Measurements from ENCODE around the gene IGFLR1.
"Not testable (repeated sequence)": the region's sequence is repeated elsewhere in the genome, so short reads cannot be mapped to it uniquely, and the experiment has no call there.

IGFLR1 gene

DNA sequence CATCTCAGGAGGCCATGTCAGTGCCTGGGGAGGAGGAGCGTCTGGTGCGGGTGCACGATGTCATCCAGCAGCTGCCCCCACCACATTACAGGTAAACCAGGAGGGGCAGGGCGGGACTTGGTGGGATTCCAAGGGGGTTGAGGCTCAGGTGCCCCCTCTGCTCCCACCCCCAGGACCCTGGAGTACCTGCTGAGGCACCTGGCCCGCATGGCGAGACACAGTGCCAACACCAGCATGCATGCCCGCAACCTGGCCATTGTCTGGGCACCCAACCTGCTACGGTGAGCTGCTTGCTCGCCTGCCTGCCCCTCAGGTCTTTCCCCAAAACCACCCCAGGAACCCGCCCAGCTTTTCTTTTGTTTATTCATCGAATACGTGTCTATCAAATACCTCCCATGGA, 40.3 kb upstream of the IGFLR1 start:
- Mint-ChIP-seq H3K27ac (no peak overlapping the region), H3K36me3 (ENCODE audit: low read depth) (no peaks in the 10 kb centered on the region), H3K4me3 (no peak overlapping the region)

DNA sequence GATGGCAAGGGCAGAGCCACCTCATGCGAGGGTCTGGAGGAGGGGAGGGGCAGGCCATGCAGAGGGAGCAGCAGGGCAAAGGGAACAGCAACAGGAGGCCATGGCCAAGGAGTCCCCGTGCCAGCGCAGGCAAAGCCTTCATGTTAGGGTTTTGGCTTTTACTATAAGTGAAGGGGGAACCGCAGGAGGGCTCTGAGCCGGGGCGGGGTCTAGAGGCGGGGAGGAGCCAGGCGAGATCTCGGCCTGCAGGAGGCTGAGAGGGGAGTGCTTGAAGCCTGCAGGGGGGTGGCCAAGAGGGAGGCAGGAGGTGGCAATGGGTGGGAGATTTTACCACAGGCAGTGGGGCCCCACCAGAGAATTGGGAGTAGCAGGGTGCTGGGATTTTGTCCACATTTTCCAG, 39.4 kb upstream of the IGFLR1 start:
- no peaks in the 10 kb centered on the region for H3K4me1 Mint-ChIP-seq (ENCODE audit: low read depth)
- no peaks in the 10 kb centered on the region for H3K27me3 Mint-ChIP-seq
- no peak overlapping the region for H3K4me3 Mint-ChIP-seq
- H3K9me3 Mint-ChIP-seq, result no peaks in the 10 kb centered on the region
- H3K27ac Mint-ChIP-seq, result no peak overlapping the region
- H3K36me3 Mint-ChIP-seq (ENCODE audit: low read depth), result no peaks in the 10 kb centered on the region

More for the DNA sequence above, 40.3 kb upstream of the IGFLR1 start:
- Mint-ChIP-seq H3K9me3 (no peaks in the 10 kb centered on the region), H3K27me3 (no peaks in the 10 kb centered on the region), H3K4me1 (ENCODE audit: low read depth) (no peaks in the 10 kb centered on the region)

DNA sequence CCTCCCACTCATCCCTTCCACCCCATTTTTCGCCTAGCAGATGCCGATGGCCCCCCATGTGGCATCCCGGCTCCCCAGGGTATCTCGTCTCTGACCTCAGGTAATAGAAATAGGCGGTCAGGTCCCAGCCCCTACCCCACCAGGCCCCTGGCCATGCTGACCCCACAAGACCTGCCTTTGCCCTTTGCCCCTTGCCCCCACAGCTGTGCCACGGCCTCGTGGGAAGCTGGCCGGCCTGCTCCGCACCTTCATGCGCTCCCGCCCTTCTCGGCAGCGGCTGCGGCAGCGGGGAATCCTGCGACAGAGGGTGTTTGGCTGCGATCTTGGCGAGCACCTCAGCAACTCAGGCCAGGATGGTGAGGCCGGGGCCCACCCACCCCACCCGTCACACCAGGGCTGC, 38.5 kb upstream of the IGFLR1 start:
- H3K27ac Mint-ChIP-seq, result no peak overlapping the region
- H3K9me3 Mint-ChIP-seq, result no peaks in the 10 kb centered on the region

DNA sequence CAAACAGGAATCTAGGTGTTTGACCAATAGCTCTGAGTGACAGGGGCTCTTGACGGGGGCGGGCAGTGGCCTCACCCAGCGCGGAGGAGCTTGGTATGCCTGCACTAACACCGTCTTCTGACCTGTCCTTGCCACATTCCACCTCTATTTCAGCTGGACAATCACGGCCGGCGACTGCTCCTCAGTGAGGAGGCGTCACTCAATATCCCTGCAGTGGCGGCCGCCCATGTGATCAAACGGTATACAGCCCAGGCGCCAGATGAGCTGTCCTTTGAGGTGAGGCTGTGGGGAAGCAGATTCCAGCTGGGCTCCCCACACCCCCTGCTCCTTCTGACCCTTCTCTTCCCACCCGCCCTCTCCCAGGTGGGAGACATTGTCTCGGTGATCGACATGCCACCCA, 37.8 kb upstream of the IGFLR1 start:
- Mint-ChIP-seq H3K4me1 (ENCODE audit: low read depth) (peaks cover 6% of the 10 kb centered on the region), H3K27ac (no peak overlapping the region), H3K4me3 (no peak overlapping the region), H3K27me3 (no peaks in the 10 kb centered on the region), H3K9me3 (no peaks in the 10 kb centered on the region), H3K36me3 (ENCODE audit: low read depth) (no peaks in the 10 kb centered on the region)

More for the DNA sequence above, 38.5 kb upstream of the IGFLR1 start:
- no peaks in the 10 kb centered on the region for H3K27me3 Mint-ChIP-seq
- no peaks in the 10 kb centered on the region for H3K36me3 Mint-ChIP-seq (ENCODE audit: low read depth)
- no peak overlapping the region for H3K4me3 Mint-ChIP-seq
- H3K4me1 Mint-ChIP-seq (ENCODE audit: low read depth), result peaks cover 5% of the 10 kb centered on the region

DNA sequence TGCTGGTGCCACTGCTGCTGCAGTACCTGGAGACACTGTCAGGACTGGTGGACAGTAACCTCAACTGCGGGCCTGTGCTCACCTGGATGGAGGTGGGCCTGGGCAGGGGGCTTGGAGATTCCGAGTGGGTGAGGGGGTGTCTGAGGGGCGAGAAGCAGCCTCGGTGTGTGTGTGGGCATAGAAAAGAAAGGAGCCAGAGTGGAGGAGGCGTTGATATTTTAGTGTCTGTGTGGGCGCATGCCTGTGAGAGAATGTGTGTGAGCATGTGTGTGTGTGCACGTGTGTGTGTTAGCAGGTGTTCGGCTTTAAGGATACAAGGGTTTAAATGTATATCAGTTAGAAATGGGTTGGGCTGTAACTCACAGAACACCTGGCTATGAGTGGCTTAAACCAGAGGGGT, 36.8 kb upstream of the IGFLR1 start:
- Mint-ChIP-seq H3K36me3 (ENCODE audit: low read depth) (no peaks in the 10 kb centered on the region), H3K27me3 (no peaks in the 10 kb centered on the region), H3K4me3 (no peak overlapping the region), H3K4me1 (ENCODE audit: low read depth) (peaks cover 15% of the 10 kb centered on the region), H3K27ac (no peak overlapping the region), H3K9me3 (no peaks in the 10 kb centered on the region)

DNA sequence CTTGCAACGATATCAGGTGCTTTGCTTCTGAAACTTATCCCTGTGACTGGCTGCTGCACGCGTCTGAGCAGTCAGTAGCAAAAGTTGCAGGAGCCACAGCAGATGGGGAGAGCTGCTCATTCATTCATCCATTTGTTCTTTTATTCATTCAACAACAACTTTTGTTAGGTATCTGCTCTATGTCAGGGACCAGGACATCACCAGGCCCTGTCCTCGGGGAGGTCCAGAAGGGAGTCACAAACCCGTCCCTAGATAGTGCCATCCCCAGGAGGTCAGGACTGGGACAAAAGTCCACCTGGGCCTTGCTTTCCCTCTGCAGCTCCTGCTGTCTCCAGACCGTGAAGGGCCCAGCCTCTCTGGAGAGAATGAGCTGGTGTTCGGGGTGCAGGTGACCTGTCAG, 35.7 kb upstream of the IGFLR1 start:
- H3K9me3 Mint-ChIP-seq, result no peaks in the 10 kb centered on the region
- H3K4me1 Mint-ChIP-seq (ENCODE audit: low read depth), result peaks cover 15% of the 10 kb centered on the region
- no peak overlapping the region for H3K4me3 Mint-ChIP-seq
- no peak overlapping the region for H3K27ac Mint-ChIP-seq
- no peaks in the 10 kb centered on the region for H3K36me3 Mint-ChIP-seq (ENCODE audit: low read depth)
- H3K27me3 Mint-ChIP-seq, result no peaks in the 10 kb centered on the region

DNA sequence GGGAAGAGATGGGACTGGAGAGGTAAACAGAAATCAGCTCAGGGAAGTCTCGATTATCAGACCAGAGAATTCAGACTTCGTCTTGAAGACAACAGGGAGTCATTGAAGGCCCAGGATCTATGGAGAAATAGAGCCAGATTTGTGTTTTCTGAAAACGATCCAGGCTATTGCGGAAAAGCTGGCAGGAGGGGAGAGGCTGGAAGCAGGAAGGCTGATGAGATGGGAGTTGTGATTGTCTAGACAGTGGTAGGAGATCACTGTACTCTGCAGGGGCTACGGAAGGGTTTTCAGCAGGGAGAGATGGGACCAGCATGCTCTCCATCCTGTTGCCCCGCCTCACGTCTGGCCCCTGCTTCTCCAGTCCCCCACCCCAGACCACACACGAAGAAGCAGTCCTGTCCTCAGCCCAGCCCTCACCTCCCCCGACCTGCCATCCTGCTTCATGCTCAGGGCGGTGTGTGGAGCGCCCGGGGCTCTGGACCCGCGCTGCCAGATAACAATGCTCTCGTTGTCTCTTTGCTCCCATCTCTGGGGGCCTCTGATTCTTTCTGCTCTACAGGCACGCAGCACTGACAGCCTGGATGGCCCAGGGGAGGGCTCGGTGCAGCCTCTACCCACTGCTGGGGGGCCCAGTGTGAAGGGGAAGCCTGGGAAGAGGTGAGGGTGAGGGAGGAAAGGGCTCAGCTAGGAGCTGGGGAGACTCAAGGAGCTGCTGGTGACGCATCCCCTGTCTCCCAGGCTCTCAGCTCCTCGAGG, 35.0 kb upstream of the IGFLR1 start:
- H3K9me3 Mint-ChIP-seq, result no peaks in the 10 kb centered on the region
- H3K27me3 Mint-ChIP-seq, result no peaks in the 10 kb centered on the region
- H3K4me3 Mint-ChIP-seq, result peak overlapping the region; percentile 79
- no peak overlapping the region for H3K27ac Mint-ChIP-seq
- H3K36me3 Mint-ChIP-seq (ENCODE audit: low read depth), result no peaks in the 10 kb centered on the region
- H3K4me1 Mint-ChIP-seq (ENCODE audit: low read depth), result peaks cover 15% of the 10 kb centered on the region

DNA sequence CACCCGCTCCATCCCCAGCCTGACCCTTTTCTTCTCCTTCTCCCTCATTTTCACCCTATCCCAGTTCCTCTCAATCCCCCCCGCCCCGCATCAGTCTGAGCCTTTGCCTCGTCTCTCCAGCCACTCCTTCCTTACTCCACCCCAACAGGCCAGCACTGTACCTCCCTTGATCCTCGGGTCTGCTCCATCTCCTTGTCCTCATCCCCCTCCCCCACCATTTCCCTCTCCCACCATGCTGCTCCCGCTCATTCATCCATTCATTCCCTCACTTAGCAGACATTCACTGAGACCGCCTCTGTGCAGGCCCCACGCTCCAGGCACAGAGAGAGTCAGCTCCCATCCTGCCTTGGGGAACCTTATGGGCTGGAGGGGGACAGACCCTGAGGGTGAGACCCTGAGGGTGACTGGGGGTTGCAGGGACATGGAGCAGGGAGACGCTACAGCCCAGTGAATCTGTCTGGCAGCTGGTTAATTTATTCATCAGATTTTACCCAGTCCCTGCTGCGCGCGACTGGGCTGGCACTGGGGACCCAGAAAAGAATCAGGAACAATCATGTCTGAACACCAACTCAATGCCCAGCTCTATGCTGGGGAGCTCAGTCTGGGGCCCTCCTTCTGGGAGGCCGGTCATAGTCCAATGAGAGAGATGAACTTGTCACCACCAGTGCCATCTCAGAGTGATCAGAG, 34.0 kb upstream of the IGFLR1 start:
- peaks cover 15% of the 10 kb centered on the region for H3K4me1 Mint-ChIP-seq (ENCODE audit: low read depth)
- no peak overlapping the region for H3K27ac Mint-ChIP-seq
- no peaks in the 10 kb centered on the region for H3K36me3 Mint-ChIP-seq (ENCODE audit: low read depth)
- no peaks in the 10 kb centered on the region for H3K9me3 Mint-ChIP-seq
- H3K27me3 Mint-ChIP-seq, result no peaks in the 10 kb centered on the region
- H3K4me3 Mint-ChIP-seq, result peak overlapping the region; percentile 79

DNA sequence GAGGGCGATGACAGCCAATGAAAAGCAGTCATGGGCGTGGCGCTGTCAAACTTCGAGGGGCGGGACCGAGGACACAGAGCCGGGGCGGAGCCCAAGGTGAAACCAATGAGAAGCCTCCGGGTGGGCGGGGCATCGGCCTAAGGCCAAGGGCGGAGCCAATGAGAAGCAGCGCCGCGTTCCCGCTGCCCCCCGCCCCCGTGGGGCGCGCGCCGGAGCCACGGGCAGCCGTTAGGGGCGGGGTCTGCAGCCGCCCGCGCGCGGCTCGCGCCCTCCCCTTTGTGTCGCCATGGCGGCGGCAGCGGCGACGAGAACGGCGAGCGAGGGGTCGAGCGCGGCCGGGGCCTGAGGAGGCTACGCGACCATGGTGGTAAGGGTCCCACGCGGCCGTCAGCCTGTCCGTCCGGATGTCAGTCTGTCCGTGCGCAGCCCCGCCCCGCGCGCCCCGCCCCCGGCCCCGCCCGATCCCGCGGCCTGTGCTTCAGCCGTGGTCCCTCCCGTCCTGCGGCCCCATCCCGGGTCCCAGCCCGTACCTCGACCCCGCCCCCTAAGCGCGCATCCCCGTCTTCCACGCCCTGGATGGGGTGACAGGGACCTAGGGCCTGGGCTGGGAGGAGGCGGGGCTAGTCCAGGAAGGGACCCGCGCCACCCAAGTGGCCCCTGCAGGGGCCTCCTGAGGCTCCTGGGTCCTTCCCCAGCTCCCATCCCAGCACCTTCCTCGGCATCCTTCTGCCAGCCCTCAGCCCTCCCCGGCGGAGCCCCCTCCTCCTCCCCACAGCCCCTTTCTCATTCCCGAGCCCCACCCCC, 33.2 kb upstream of the IGFLR1 start, which contains the start of gene ARHGAP33:
Gene ARHGAP33, plus strand, starts transcription at position 267 of the 804 bp plus-strand sequence. Its CDS starts 95 bp downstream, at position 362.
- no peaks in the 10 kb centered on the region for H3K27me3 Mint-ChIP-seq
- H3K36me3 Mint-ChIP-seq (ENCODE audit: low read depth), result no peaks in the 10 kb centered on the region
- H3K27ac Mint-ChIP-seq, result no peak within 1 kb of the TSS
- H3K4me3 Mint-ChIP-seq, result peak within 1 kb of the TSS; percentile 79
- no peaks in the 10 kb centered on the region for H3K9me3 Mint-ChIP-seq
- peaks cover 15% of the 10 kb centered on the region for H3K4me1 Mint-ChIP-seq (ENCODE audit: low read depth)

DNA sequence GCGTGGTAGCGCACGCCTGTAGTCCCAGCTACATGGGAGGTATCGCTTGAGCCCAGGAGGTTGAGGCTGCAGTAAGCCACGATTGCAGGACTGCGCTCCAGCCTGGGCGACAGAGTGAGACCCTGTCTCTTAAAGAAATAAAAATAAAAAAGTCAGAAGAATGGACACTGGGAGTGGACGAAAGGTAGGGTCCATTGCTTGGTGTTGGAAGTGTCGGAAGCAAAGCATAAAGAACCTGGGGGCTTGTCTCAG, 32.7 kb upstream of the IGFLR1 start:
- Mint-ChIP-seq H3K4me3 (peak overlapping the region; percentile 79), H3K4me1 (ENCODE audit: low read depth) (peaks cover 15% of the 10 kb centered on the region), H3K27me3 (no peaks in the 10 kb centered on the region), H3K36me3 (ENCODE audit: low read depth) (no peaks in the 10 kb centered on the region), H3K9me3 (no peaks in the 10 kb centered on the region), H3K27ac (no peak overlapping the region)

DNA sequence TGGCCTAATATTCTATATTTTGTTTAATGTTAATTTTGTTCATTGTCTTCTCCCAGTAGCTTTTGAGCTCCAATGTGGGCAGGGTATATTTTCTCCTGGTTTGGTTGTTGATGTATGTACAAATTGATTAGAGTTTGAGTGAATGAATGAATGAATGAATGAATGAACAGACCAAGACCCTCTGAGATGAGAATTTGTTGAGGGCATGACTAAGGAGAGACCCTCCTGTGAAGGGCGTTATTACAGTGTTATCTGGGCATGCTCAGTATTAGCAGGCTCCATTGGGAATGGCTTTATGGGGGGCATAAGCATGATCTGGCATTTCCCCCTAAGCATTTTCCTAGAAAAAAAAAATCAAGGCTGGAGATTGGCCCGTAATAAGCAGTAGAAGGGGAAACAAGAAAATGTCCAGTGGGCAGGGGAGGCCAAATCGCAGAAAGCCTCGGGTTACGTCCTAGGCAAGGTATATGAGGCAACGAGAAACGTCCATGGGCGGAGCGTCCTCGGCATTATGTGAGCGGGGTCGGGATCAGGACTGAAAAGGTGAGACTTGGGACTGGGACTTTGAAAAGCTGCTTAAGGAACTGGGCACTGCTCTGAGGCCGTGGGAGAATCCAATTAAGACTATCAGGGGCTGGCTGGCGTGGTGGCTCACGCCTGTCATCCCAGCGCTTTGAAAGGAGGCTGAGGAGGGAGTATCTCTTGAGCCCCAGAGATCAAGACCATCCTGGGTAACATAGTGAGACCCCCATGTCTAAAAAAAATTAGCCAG, 32.2 kb upstream of the IGFLR1 start:
- Mint-ChIP-seq H3K4me1 (ENCODE audit: low read depth) (peaks cover 15% of the 10 kb centered on the region), H3K27ac (no peak overlapping the region), H3K4me3 (peak overlapping the region; percentile 79), H3K27me3 (no peaks in the 10 kb centered on the region), H3K9me3 (no peaks in the 10 kb centered on the region), H3K36me3 (ENCODE audit: low read depth) (no peaks in the 10 kb centered on the region)

DNA sequence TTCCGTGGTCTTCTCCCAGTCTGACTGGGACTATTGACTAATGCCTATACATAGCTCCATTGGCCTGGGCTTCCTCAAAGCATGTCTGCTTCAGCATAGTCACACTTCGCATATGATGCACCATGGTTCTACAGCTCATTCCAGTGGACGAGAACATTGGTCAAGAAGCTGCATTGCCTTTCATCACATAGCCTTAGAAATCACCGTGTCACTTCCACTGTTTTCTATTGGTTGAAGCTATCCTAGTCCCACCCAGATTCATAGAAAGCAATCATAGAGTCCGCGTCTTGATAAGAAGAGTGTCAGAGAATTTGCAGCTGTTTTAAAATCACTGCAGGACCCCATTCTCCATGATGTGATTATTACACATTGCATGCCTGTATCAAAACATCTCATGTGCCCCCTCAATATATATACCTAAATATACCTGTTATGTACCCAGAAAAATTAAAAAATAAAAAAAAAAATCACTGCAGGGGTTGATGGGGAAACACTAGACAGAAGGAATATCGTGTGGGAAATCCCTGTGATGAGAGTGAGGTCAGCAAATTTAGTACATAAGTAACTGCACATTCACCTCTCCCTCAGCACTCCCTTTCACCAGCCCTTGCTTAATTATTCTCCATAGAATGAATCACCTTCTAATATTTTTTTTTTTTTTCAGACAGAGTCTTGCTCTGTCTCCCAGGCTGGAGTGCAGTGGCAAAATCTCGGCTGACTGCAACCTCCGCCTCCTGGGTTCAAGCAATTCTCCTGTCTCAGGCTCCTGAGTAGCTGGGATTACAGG, 31.0 kb upstream of the IGFLR1 start:
- H3K4me3 Mint-ChIP-seq, result no peak overlapping the region
- H3K36me3 Mint-ChIP-seq (ENCODE audit: low read depth), result peaks cover 4% of the 10 kb centered on the region
- no peaks in the 10 kb centered on the region for H3K27me3 Mint-ChIP-seq
- H3K9me3 Mint-ChIP-seq, result no peaks in the 10 kb centered on the region
- peaks cover 15% of the 10 kb centered on the region for H3K4me1 Mint-ChIP-seq (ENCODE audit: low read depth)
- no peak overlapping the region for H3K27ac Mint-ChIP-seq

DNA sequence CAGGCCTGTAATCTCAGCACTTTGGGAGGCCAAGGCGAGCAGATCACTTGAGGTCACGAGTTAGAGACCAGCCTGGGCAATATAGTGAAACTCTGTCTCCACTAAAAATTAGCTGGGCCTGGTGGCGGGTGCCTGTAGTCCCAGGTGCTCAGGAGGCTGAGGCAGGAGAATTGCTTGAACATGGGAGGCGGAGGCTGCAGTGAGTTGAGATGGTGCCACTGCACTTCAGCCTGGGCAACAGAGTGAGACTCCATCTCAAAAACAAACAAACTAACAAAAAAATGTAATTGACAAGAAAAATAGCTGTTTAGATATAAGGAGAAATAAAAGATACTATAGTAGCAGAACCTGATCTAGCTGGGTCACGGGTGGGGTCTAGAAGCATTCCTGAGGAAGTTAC, 30.1 kb upstream of the IGFLR1 start:
- H3K27me3 Mint-ChIP-seq; H3K27ac Mint-ChIP-seq; H3K9me3 Mint-ChIP-seq; H3K4me3 Mint-ChIP-seq; H3K36me3 Mint-ChIP-seq (ENCODE audit: low read depth): not testable (repeated sequence)
- H3K4me1 Mint-ChIP-seq (ENCODE audit: low read depth), result peaks cover 15% of the 10 kb centered on the region

DNA sequence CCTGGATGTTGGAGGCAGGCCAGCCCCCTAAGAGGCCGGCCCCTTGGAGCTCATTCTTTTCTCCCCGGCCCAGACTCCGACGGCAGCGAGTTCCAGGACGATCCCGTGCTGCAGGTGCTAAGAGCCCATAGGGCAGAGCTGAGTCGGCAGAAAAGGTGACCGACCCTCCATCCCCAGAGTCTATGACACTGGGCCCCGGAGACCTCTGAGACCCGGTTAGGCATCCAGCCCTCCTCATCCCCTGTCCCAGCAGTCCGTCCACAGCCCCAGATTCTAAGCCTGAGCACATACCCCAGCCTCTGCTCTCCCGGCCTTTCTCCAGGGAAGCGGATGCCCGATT, 25.8 kb upstream of the IGFLR1 start:
- Mint-ChIP-seq H3K27ac (no peak overlapping the region), H3K4me3 (no peak overlapping the region), H3K27me3 (no peaks in the 10 kb centered on the region), H3K4me1 (ENCODE audit: low read depth) (no peaks in the 10 kb centered on the region), H3K9me3 (no peaks in the 10 kb centered on the region), H3K36me3 (ENCODE audit: low read depth) (peaks cover 12% of the 10 kb centered on the region)
